MM.1S (cell line): ENCODE measurements around the gene TMEM161A.

Experiments
- DNase-seq: peaks from one replicate; pipeline ENCODE4 v3.0.0-alpha.2; 2015
- H2AFZ ChIP-seq: fragments of 300-600 bp; sonication (generic); 2 replicates; pipeline ENCODE4 v1.6.0; 2016; ENCODE audit warnings: antibody characterized with exemption, low read length
- H3F3A ChIP-seq: fragments of 300-600 bp; sonication (generic); 2 replicates; pipeline ENCODE4 v1.6.1; 2016; ENCODE audit warnings: mild to moderate bottlenecking, antibody characterized with exemption, low read length, moderate library complexity, mixed read lengths; ENCODE audit not compliant: insufficient read depth
- H3K27ac ChIP-seq: fragments of 300-600 bp; sonication (generic); 2 replicates; pipeline ENCODE4 v1.5.1; 2016; ENCODE audit warnings: mild to moderate bottlenecking, low read length
- H3K27me3 ChIP-seq: fragments of 300-600 bp; sonication (generic); replicated peaks from 2 replicates; pipeline ENCODE4 v1.6.0; 2016; ENCODE audit warnings: low read length; ENCODE audit not compliant: insufficient read depth
- H3K36me3 ChIP-seq: fragments of 300-600 bp; sonication (generic); replicated peaks from 2 replicates; pipeline ENCODE4 v1.6.1; 2016; ENCODE audit warnings: mild to moderate bottlenecking, low read length, mixed read lengths; ENCODE audit not compliant: insufficient read depth
- H3K4me1 ChIP-seq: fragments of 300-600 bp; sonication (generic); 2 replicates; pipeline ENCODE4 v1.6.1; 2016; ENCODE audit warnings: low read length, mixed read lengths
- H3K4me2 ChIP-seq: fragments of 300-600 bp; sonication (generic); 2 replicates; pipeline ENCODE4 v1.6.0; 2016; ENCODE audit warnings: low read depth, low read length
- H3K4me3 ChIP-seq: fragments of 300-600 bp; sonication (generic); 2 replicates; pipeline ENCODE4 v1.5.1; 2016; ENCODE audit warnings: low read length, mixed read lengths
- H3K79me2 ChIP-seq: fragments of 300-600 bp; sonication (generic); 2 replicates; pipeline ENCODE4 v1.6.1; 2016; ENCODE audit warnings: mixed run types, low read length, mixed read lengths
- H3K9ac ChIP-seq: fragments of 300-600 bp; sonication (generic); 2 replicates; pipeline ENCODE4 v1.6.1; 2016; ENCODE audit warnings: low read length, mixed read lengths
- H3K9me2 ChIP-seq: fragments of 300-600 bp; sonication (generic); replicated peaks from 2 replicates; pipeline ENCODE4 v1.6.1; 2016; ENCODE audit warnings: mild to moderate bottlenecking, low read length, mixed read lengths; ENCODE audit not compliant: insufficient read depth
- H3K9me3 ChIP-seq: fragments of 300-600 bp; sonication (generic); replicated peaks from 2 replicates; pipeline ENCODE4 v1.6.1; 2016; ENCODE audit warnings: mild to moderate bottlenecking, low read length, mixed read lengths; ENCODE audit not compliant: insufficient read depth
- H4K20me1 ChIP-seq: fragments of 300-600 bp; sonication (generic); 2 replicates; pipeline ENCODE4 v1.6.1; 2016; ENCODE audit warnings: mild to moderate bottlenecking, low read length, moderate library complexity, mixed read lengths; ENCODE audit not compliant: insufficient read depth
- EZH2 ChIP-seq: fragments of 300-600 bp; sonication (generic); optimal IDR thresholded peaks from 2 replicates; pipeline ENCODE3; 2017; ENCODE audit warnings: low read depth, mild to moderate bottlenecking, antibody characterized with exemption, low read length, mixed read lengths
- EZH2phosphoT487 ChIP-seq: fragments of 300-600 bp; sonication (generic); IDR thresholded peaks from 2 replicates; pipeline ENCODE4 v1.6.1; 2018; ENCODE audit warnings: antibody characterized with exemption, low read length
- TF ChIP-seq, protein P1 (sequence below): fragments of 300-600 bp; sonication (generic); IDR thresholded peaks from 2 replicates; pipeline ENCODE4 v1.5.1; 2016; ENCODE audit warnings: antibody characterized with exemption, low read length, mixed read lengths

Gene TMEM161A

GRCh38 chr19:19113040-19113626, 25.1 kb downstream of the TMEM161A start:
- Histone ChIP-seq H3K9me3 (no peaks in the 10 kb centered on the region), H3K9ac (no peak overlapping the region), H3K9me2 (no peaks in the 10 kb centered on the region), H3K36me3 (no peaks in the 10 kb centered on the region), H3K27me3 (no peaks in the 10 kb centered on the region), H4K20me1 (no peaks in the 10 kb centered on the region), H2AFZ (no peak overlapping the region), H3K4me2 (no peak overlapping the region), H3K4me1 (no peaks in the 10 kb centered on the region), H3F3A (no peaks in the 10 kb centered on the region), H3K4me3 (no peak overlapping the region), H3K27ac (no peak overlapping the region), H3K79me2 (no peaks in the 10 kb centered on the region)
- no peak for TF ChIP-seq EZH2phosphoT487
- TF ChIP-seq, protein P1, sequence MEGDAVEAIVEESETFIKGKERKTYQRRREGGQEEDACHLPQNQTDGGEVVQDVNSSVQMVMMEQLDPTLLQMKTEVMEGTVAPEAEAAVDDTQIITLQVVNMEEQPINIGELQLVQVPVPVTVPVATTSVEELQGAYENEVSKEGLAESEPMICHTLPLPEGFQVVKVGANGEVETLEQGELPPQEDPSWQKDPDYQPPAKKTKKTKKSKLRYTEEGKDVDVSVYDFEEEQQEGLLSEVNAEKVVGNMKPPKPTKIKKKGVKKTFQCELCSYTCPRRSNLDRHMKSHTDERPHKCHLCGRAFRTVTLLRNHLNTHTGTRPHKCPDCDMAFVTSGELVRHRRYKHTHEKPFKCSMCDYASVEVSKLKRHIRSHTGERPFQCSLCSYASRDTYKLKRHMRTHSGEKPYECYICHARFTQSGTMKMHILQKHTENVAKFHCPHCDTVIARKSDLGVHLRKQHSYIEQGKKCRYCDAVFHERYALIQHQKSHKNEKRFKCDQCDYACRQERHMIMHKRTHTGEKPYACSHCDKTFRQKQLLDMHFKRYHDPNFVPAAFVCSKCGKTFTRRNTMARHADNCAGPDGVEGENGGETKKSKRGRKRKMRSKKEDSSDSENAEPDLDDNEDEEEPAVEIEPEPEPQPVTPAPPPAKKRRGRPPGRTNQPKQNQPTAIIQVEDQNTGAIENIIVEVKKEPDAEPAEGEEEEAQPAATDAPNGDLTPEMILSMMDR: no peak
- no peak for TF ChIP-seq EZH2
- DNase-seq: no peak

- H3K9ac ChIP-seq: no peak overlapping the region
These were observed 26.2 kb downstream of the TMEM161A start for GRCh38 chr19:19111967-19112580.

GRCh38 chr19:19111136-19111835, 27.0 kb downstream of the TMEM161A start:
- no peaks in the 10 kb centered on the region for H4K20me1 ChIP-seq
- no peaks in the 10 kb centered on the region for H3K27me3 ChIP-seq
- no peak overlapping the region for H3K4me3 ChIP-seq
- H3K79me2 ChIP-seq: no peaks in the 10 kb centered on the region
- H3K9me2 ChIP-seq: no peaks in the 10 kb centered on the region
- H3K9me3 ChIP-seq: no peaks in the 10 kb centered on the region
- no peak overlapping the region for H3K4me2 ChIP-seq
- TF ChIP-seq EZH2: no peak
- TF ChIP-seq, protein P1: no peak
- no peak for TF ChIP-seq EZH2phosphoT487
- no peak overlapping the region for H2AFZ ChIP-seq
- no peak for DNase-seq
- no peak overlapping the region for H3K27ac ChIP-seq
- H3K36me3 ChIP-seq: no peaks in the 10 kb centered on the region
- no peaks in the 10 kb centered on the region for H3K4me1 ChIP-seq
- H3K9ac ChIP-seq: no peak overlapping the region
- no peaks in the 10 kb centered on the region for H3F3A ChIP-seq

More at GRCh38 chr19:19111967-19112580, 26.2 kb downstream of the TMEM161A start:
- Histone ChIP-seq H3K4me3 (no peak overlapping the region), H3K27me3 (no peaks in the 10 kb centered on the region), H3K27ac (no peak overlapping the region), H3K4me1 (no peaks in the 10 kb centered on the region), H2AFZ (no peak overlapping the region), H4K20me1 (no peaks in the 10 kb centered on the region), H3K4me2 (no peak overlapping the region), H3K9me2 (no peaks in the 10 kb centered on the region), H3F3A (no peaks in the 10 kb centered on the region), H3K79me2 (no peaks in the 10 kb centered on the region), H3K36me3 (no peaks in the 10 kb centered on the region), H3K9me3 (no peaks in the 10 kb centered on the region)
- TF ChIP-seq EZH2phosphoT487 (no peak), EZH2 (no peak)
- TF ChIP-seq, protein P1: no peak
- no peak for DNase-seq
